CD14-positive monocyte (primary cell): Measurements from ENCODE around the gene CPN2. TPM values are rescaled to one million over a fixed set of nuclear protein-coding genes. Genes with fewer than 3 reads are reported as not detected.

ENCODE experiments used
- DNase-seq, 3 donors: peaks; one replicate each; pipeline ENCODE4 v3.0.0-alpha.2; 2011 to 2022
- H2AFZ ChIP-seq: 2 replicates; pipeline ENCODE4 v1.6.0; 2012; ENCODE audit warnings: mild to moderate bottlenecking, low read depth, low read length, inconsistent platforms; ENCODE audit not compliant: insufficient read depth, poor library complexity, severe bottlenecking
- H3K27ac ChIP-seq, 2 donors: 1 replicate in 1 of 2; 2 replicates in 1 of 2; pipeline ENCODE4 v1.5.1; 2012 to 2013; ENCODE audit warnings: low read length in 2 of 2, control low read depth in 1 of 2, inconsistent platforms in 1 of 2, low read depth in 1 of 2, mild to moderate bottlenecking in 1 of 2
- H3K27me3 ChIP-seq, 2 donors: one replicate each; pipeline versions ENCODE4 v1.6.0 to v1.6.1; 2011 to 2013; ENCODE audit warnings: low read length in 2 of 2; ENCODE audit not compliant: control insufficient read depth in 2 of 2, insufficient read depth in 2 of 2
- H3K36me3 ChIP-seq, 2 donors: replicated peaks in 1 of 2; 1 replicate in 1 of 2; 2 replicates in 1 of 2; pipeline versions ENCODE4 v1.5.1 to v1.6.1; 2012 to 2013; ENCODE audit warnings: low read length in 2 of 2, control low read depth in 1 of 2, inconsistent platforms in 1 of 2, mild to moderate bottlenecking in 1 of 2; ENCODE audit not compliant: insufficient read depth in 2 of 2, control insufficient read depth in 1 of 2
- H3K4me1 ChIP-seq, 2 donors: 1 replicate in 1 of 2; 2 replicates in 1 of 2; pipeline versions ENCODE4 v1.5.1 to v1.6.1; 2012 to 2013; ENCODE audit warnings: low read length in 2 of 2, control low read depth in 1 of 2, inconsistent platforms in 1 of 2, mild to moderate bottlenecking in 1 of 2, moderate library complexity in 1 of 2; ENCODE audit not compliant: insufficient read depth in 2 of 2, control insufficient read depth in 1 of 2
- H3K4me2 ChIP-seq: replicated peaks from 2 replicates; pipeline ENCODE3; 2012; ENCODE audit warnings: low read length, moderate library complexity, mild to moderate bottlenecking; ENCODE audit not compliant: poor library complexity, severe bottlenecking; ENCODE audit errors: extremely low read depth
- H3K4me3 ChIP-seq, 3 experiments: fragments of 200-600 bp in 1 of 3; sonication (generic) in 1 of 3; replicated peaks in 1 of 3; 1 replicate in 2 of 3; 2 replicates in 1 of 3; pipeline ENCODE4 v1.5.1; 2011 to 2013; ENCODE audit warnings: low read length in 3 of 3, mild to moderate bottlenecking in 3 of 3, control low read depth in 2 of 3, low read depth in 2 of 3, inconsistent platforms in 1 of 3, moderate library complexity in 1 of 3
- H3K79me2 ChIP-seq: 2 replicates; pipeline ENCODE4 v1.6.0; 2012; ENCODE audit warnings: mild to moderate bottlenecking, control low read depth, inconsistent platforms, low read length, moderate library complexity; ENCODE audit not compliant: insufficient read depth
- H3K9ac ChIP-seq: 2 replicates; pipeline ENCODE4 v1.6.0; 2017; ENCODE audit warnings: low read length, mild to moderate bottlenecking; ENCODE audit not compliant: insufficient read depth, poor library complexity, severe bottlenecking
- H3K9me3 ChIP-seq, 2 donors: replicated peaks in 1 of 2; 1 replicate in 1 of 2; 2 replicates in 1 of 2; pipeline versions ENCODE4 v1.5.1 to v1.6.1; 2012 to 2013; ENCODE audit warnings: low read length in 2 of 2, control low read depth in 1 of 2; ENCODE audit not compliant: control insufficient read depth in 1 of 2, insufficient read depth in 1 of 2
- H4K20me1 ChIP-seq: 2 replicates; pipeline ENCODE4 v1.6.0; 2012; ENCODE audit warnings: mild to moderate bottlenecking, low read length, control low read depth, moderate library complexity; ENCODE audit not compliant: insufficient read depth
- H3K27ac Mint-ChIP-seq, 7 donors: one replicate each; pipeline ENCODE4 v1.8.0; 2020; ENCODE audit warnings: mild to moderate bottlenecking in 7 of 7, mixed read lengths in 7 of 7, moderate library complexity in 6 of 7, inconsistent platforms in 2 of 7
- H3K27me3 Mint-ChIP-seq, 3 donors: one replicate each; pipeline ENCODE4 v1.8.0; 2021 to 2022; ENCODE audit warnings: low read depth in 3 of 3, mild to moderate bottlenecking in 3 of 3, mixed read lengths in 3 of 3, moderate library complexity in 3 of 3, inconsistent platforms in 1 of 3
- H3K36me3 Mint-ChIP-seq, 2 donors: one replicate each; pipeline ENCODE4 v1.8.0; 2020; ENCODE audit warnings: mixed read lengths in 2 of 2, inconsistent platforms in 1 of 2, mild to moderate bottlenecking in 1 of 2
- H3K4me1 Mint-ChIP-seq: one replicate; pipeline ENCODE4 v1.8.0; 2020; ENCODE audit warnings: mild to moderate bottlenecking, mixed read lengths
- H3K4me3 Mint-ChIP-seq, 2 donors: one replicate each; pipeline ENCODE4 v1.8.0; 2020; ENCODE audit warnings: mild to moderate bottlenecking in 2 of 2, mixed read lengths in 2 of 2, moderate library complexity in 1 of 2
- H3K9me3 Mint-ChIP-seq, 7 donors: one replicate each; pipeline ENCODE4 v1.8.0; 2020 to 2022; ENCODE audit warnings: mixed read lengths in 7 of 7, mild to moderate bottlenecking in 6 of 7, moderate library complexity in 6 of 7, inconsistent platforms in 2 of 7
- CTCF ChIP-seq: fragments of 200-600 bp; IDR thresholded peaks from one replicate; pipeline ENCODE4 v1.8.0; 2022; ENCODE audit warnings: antibody characterized with exemption, mild to moderate bottlenecking
- WGBS: methylation state at CpG from one replicate; pipeline ENCODE4 v1.1.5; 2013; ENCODE audit warnings: missing lambda C conversion rate; ENCODE audit not compliant: insufficient coverage; 5-methylcytosine and 5-hydroxymethylcytosine counted together
- intact Hi-C, 2 donors: fragments of 100-400 bp; cut with micrococcal nuclease; formaldehyde crosslinking; loops; one replicate each; pipeline versions ENCODE4 v1.15.0 to v1.15.1; 2023
- polyA plus RNA-seq, 3 donors: library from polyadenylated mRNA; depleted of rRNA in 1 of 3; unstranded in 2 of 3; stranded (reverse) in 1 of 3; fragments of 300-500 nt in 2 of 3; fragments of >200 nt in 1 of 3; fragmentation: Illumina TruSeq in 2 of 3; gene quantifications; 1 replicate in 2 of 3; 2 replicates in 1 of 3; pipeline ENCODE4 v1.2.3, GENCODE V29; 2012 to 2021

The CPN2 gene
- polyA plus RNA-seq, 3 donors, result not detected

GRCh38 chr3:194320744-194321243 lies 30.3 kb downstream of the CPN2 start:
- Histone ChIP-seq H2AFZ (no peak overlapping the region), H3K27ac (no peak overlapping the region), H3K9ac (no peak overlapping the region), H3K36me3 (no peaks in the 10 kb centered on the region), H3K4me1 (peaks cover 4 to 17% of the 10 kb centered on the region in 2 donors), H3K4me3 (no peak overlapping the region), H4K20me1 (no peaks in the 10 kb centered on the region), H3K9me3 (peaks cover 9 to 13% of the 10 kb centered on the region in 2 donors), H3K27me3 (peaks cover 7 to 32% of the 10 kb centered on the region in 2 donors), H3K79me2 (no peaks in the 10 kb centered on the region), H3K4me2 (no peak overlapping the region)
- no peak for TF ChIP-seq CTCF
- Mint-ChIP-seq H3K27ac (no peak overlapping the region), H3K4me1 (peaks cover 9% of the 10 kb centered on the region), H3K27me3 (peaks cover 27 to 52% (median 29%) of the 10 kb centered on the region in 3 donors), H3K4me3 (no peak overlapping the region), H3K9me3 (peaks cover 7 to 15% (median 13%) of the 10 kb centered on the region in 7 donors), H3K36me3 (no peaks in the 10 kb centered on the region)
- 94% methylated on average over 6 of the region's 10 CpGs for WGBS
- intact Hi-C loops, result no loop called here
- no peak for DNase-seq

DNA sequence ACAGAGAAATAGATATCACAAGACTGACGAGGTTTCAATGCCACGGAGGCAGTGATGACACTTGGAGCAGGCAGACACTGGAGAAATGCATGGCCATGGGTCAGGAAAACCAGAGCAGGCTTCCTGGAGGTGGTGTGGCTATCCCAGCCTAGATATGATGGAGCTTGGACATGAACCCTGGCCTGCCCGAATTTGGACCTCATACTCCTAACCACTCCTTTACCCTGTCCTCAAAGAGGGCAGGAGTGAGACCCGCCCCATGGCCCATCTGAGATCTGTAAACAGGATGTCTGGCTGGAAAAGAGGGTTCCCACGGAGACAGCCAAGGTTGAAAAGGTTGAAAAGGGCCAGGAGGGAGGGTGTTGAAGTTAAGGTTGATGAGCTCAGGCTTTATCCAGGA lies 31.0 kb downstream of the CPN2 start:
- no peak for TF ChIP-seq CTCF
- no peak overlapping the region for H3K4me2 ChIP-seq
- H3K79me2 ChIP-seq, result no peaks in the 10 kb centered on the region
- Mint-ChIP-seq H3K27me3 (peaks cover 31 to 57% (median 33%) of the 10 kb centered on the region in 3 donors), H3K27ac (no peak overlapping the region), H3K4me1 (peaks cover 14% of the 10 kb centered on the region), H3K36me3 (no peaks in the 10 kb centered on the region), H3K9me3 (peaks cover 7 to 15% (median 13%) of the 10 kb centered on the region in 7 donors), H3K4me3 (no peak overlapping the region)
- DNase-seq, result no peak
- 86% methylated on average over 3 of the region's 5 CpGs for WGBS
- peaks cover 9% of the 10 kb centered on the region in 2 donors for H3K9me3 ChIP-seq
- no peaks in the 10 kb centered on the region for H4K20me1 ChIP-seq
- H3K36me3 ChIP-seq, result no peaks in the 10 kb centered on the region
- no peak overlapping the region for H2AFZ ChIP-seq
- peaks cover 7 to 37% of the 10 kb centered on the region in 2 donors for H3K27me3 ChIP-seq
- no peak overlapping the region for H3K27ac ChIP-seq
- no peak overlapping the region for H3K4me3 ChIP-seq
- H3K9ac ChIP-seq, result no peak overlapping the region
- H3K4me1 ChIP-seq, result peaks cover 8 to 24% of the 10 kb centered on the region in 2 donors
- intact Hi-C loops, result no loop called here
